OCI-LY1 (cell line): ENCODE measurements around the gene PECR.

ENCODE experiments used
- H2AFZ ChIP-seq: fragments of 200-600 bp; sonication (generic), shearing (Covaris generic); 2 replicates; pipeline ENCODE4 v1.6.0; 2014; ENCODE audit warnings: antibody characterized with exemption, mild to moderate bottlenecking, low read length
- H3F3A ChIP-seq: fragments of 200-600 bp; sonication (generic), shearing (Covaris generic); 2 replicates; pipeline ENCODE4 v1.6.0; 2014; ENCODE audit warnings: mild to moderate bottlenecking, antibody characterized with exemption, low read length, moderate library complexity; ENCODE audit not compliant: insufficient read depth
- H3K27ac ChIP-seq: fragments of 200-600 bp; sonication (generic); 2 replicates; pipeline ENCODE4 v1.5.1; 2014; ENCODE audit warnings: low read length, mixed run types, mild to moderate bottlenecking, low read depth; ENCODE audit not compliant: poor library complexity, severe bottlenecking
- H3K27me3 ChIP-seq: fragments of 200-600 bp; sonication (generic); 2 replicates; pipeline ENCODE4 v1.6.0; 2014; ENCODE audit warnings: antibody characterized with exemption, mild to moderate bottlenecking, low read length, moderate library complexity; ENCODE audit not compliant: insufficient read depth
- H3K36me3 ChIP-seq: fragments of 200-600 bp; sonication (generic); 2 replicates; pipeline ENCODE4 v1.6.1; 2014; ENCODE audit warnings: mild to moderate bottlenecking, antibody characterized with exemption, low read length, moderate library complexity, mixed read lengths; ENCODE audit not compliant: insufficient read depth
- H3K4me1 ChIP-seq: fragments of 200-600 bp; sonication (generic); 2 replicates; pipeline ENCODE4 v1.5.1; 2014; ENCODE audit warnings: mild to moderate bottlenecking, low read length, moderate library complexity; ENCODE audit not compliant: insufficient read depth, severe bottlenecking
- H3K4me2 ChIP-seq: fragments of 200-600 bp; sonication (generic), shearing (Covaris generic); 2 replicates; pipeline ENCODE4 v1.6.1; 2014; ENCODE audit warnings: low read length
- H3K4me3 ChIP-seq: fragments of 200-600 bp; sonication (generic); 2 replicates; pipeline ENCODE4 v1.5.1; 2014; ENCODE audit warnings: low read length, low read depth, mild to moderate bottlenecking, mixed read lengths; ENCODE audit not compliant: poor library complexity, severe bottlenecking
- H3K79me2 ChIP-seq: fragments of 200-600 bp; shearing (Covaris generic); 2 replicates; pipeline ENCODE4 v1.6.1; 2016; ENCODE audit warnings: mixed run types, low read length, mixed read lengths; ENCODE audit not compliant: insufficient read depth
- H3K9ac ChIP-seq: fragments of 200-600 bp; sonication (generic), shearing (Covaris generic); 2 replicates; pipeline ENCODE4 v1.6.1; 2014; ENCODE audit warnings: mild to moderate bottlenecking, low read length, mixed read lengths
- H3K9me2 ChIP-seq: fragments of 200-600 bp; sonication (generic), shearing (Covaris generic); 2 replicates; pipeline ENCODE4 v1.6.1; 2014; ENCODE audit warnings: low read depth, mild to moderate bottlenecking, low read length, mixed read lengths
- H3K9me3 ChIP-seq: fragments of 200-600 bp; shearing (Covaris generic); 2 replicates; pipeline ENCODE4 v1.6.1; 2014; ENCODE audit warnings: low read length, mixed read lengths
- H4K20me1 ChIP-seq: fragments of 200-600 bp; sonication (generic), shearing (Covaris generic); 2 replicates; pipeline ENCODE4 v1.6.0; 2016; ENCODE audit warnings: mild to moderate bottlenecking, low read length; ENCODE audit not compliant: insufficient read depth
- EZH2 ChIP-seq: fragments of 200-600 bp; sonication (generic), shearing (Covaris generic); IDR thresholded peaks from 2 replicates; pipeline ENCODE4 v1.8.0; 2017; ENCODE audit warnings: borderline replicate concordance, mixed run types, mild to moderate bottlenecking, antibody characterized with exemption, low read length, moderate library complexity, mixed read lengths
- TF ChIP-seq, protein P1 (sequence below): fragments of 200-600 bp; sonication (generic), shearing (Covaris generic); IDR thresholded peaks from 2 replicates; pipeline ENCODE4 v1.5.1; 2017; ENCODE audit warnings: mild to moderate bottlenecking, antibody characterized with exemption, low read length, moderate library complexity, mixed read lengths

Gene PECR

DNA sequence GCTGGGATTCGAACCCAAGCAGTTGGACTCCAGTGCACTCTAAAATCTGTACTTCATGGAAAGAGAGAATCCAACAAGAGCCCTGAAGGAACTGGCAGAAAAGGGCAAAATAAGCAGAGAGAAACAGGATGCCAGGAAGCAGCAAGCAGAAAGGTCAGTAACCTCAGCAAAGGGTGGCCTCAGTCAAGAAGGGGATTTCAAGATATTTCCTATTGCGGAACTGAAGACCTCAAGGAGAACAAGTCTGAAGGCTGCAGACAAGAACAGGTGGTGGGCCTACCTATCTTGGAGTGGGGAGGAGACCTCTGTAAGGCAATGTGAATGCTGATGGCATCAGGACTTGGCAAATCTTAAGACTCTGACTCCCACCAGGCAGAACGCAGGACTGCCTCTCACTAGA lies 48.2 kb downstream of the PECR start:
- Histone ChIP-seq H3K9ac (no peak overlapping the region), H3K9me2 (no peaks in the 10 kb centered on the region), H3F3A (no peaks in the 10 kb centered on the region), H3K79me2 (no peaks in the 10 kb centered on the region), H4K20me1 (no peaks in the 10 kb centered on the region), H3K27me3 (no peaks in the 10 kb centered on the region), H3K9me3 (no peaks in the 10 kb centered on the region), H3K4me3 (no peak overlapping the region), H2AFZ (no peak overlapping the region), H3K4me2 (no peak overlapping the region), H3K4me1 (no peaks in the 10 kb centered on the region), H3K36me3 (no peaks in the 10 kb centered on the region), H3K27ac (no peak overlapping the region)
- TF ChIP-seq, protein P1, sequence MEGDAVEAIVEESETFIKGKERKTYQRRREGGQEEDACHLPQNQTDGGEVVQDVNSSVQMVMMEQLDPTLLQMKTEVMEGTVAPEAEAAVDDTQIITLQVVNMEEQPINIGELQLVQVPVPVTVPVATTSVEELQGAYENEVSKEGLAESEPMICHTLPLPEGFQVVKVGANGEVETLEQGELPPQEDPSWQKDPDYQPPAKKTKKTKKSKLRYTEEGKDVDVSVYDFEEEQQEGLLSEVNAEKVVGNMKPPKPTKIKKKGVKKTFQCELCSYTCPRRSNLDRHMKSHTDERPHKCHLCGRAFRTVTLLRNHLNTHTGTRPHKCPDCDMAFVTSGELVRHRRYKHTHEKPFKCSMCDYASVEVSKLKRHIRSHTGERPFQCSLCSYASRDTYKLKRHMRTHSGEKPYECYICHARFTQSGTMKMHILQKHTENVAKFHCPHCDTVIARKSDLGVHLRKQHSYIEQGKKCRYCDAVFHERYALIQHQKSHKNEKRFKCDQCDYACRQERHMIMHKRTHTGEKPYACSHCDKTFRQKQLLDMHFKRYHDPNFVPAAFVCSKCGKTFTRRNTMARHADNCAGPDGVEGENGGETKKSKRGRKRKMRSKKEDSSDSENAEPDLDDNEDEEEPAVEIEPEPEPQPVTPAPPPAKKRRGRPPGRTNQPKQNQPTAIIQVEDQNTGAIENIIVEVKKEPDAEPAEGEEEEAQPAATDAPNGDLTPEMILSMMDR = no peak
- TF ChIP-seq EZH2 = no peak

DNA sequence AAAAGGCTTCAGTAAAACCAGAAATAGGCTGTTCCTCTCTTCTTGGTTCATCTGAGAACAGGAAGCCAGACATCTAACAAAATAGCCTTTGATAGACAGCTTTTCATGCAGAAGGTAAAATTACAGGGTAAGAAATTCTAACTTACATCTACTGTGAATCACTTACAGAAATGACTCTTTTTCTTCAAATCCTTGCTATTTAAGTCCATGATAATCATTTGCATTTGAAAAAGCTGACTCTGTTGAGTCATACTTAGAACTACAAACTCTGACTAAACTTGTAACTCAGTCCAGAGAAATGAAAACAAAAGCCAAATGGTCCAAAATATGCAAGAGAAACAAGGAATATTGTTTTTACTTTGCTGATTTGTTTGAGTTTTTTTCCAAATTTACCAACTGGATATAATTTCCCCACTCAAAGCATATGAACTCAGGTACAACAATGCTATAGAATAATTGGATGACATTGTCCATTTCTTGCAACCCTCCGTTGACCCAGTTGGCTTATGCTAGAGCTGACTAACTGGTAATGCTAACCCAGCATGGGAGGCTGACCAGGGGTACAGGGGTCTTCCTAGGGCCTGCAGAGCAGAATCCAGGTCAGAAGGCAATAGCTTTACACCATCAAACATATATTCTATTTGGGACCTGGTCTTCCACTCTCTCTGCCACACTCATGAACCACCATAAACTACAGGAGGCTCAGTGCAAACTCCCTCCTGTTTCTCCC lies 49.5 kb downstream of the PECR start:
- Histone ChIP-seq H3K79me2 (no peaks in the 10 kb centered on the region), H3K9ac (no peak overlapping the region), H2AFZ (no peak overlapping the region), H3F3A (no peaks in the 10 kb centered on the region), H3K27ac (no peak overlapping the region), H3K4me1 (no peaks in the 10 kb centered on the region), H3K9me2 (no peaks in the 10 kb centered on the region), H3K9me3 (no peaks in the 10 kb centered on the region), H3K4me3 (no peak overlapping the region), H3K36me3 (no peaks in the 10 kb centered on the region), H4K20me1 (no peaks in the 10 kb centered on the region), H3K4me2 (no peak overlapping the region), H3K27me3 (no peaks in the 10 kb centered on the region)
- TF ChIP-seq EZH2 = no peak
- TF ChIP-seq, protein P1 = no peak

DNA sequence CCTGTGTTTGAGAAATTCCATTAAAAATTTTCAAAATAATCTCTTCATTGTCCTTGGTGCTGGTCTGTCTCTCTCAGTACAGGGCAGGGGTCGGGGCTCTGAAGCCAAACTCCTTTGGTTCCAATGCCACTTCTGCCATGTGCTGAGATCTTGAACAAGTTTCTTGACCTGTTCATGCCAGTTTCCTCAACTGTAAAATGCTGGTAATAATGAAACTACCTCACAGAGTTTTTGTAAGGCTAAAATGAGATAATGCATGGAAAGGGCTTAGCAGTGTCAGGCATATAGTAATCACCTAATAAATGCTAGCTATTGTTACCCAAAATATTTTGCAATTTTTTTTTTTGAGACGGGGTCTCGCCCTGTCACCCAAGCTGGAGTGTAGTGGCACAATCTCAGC lies 51.4 kb downstream of the PECR start:
- Histone ChIP-seq H3K9ac (no peak overlapping the region), H3K9me2 (no peaks in the 10 kb centered on the region), H3K4me2 (no peak overlapping the region), H3K4me1 (no peaks in the 10 kb centered on the region), H3F3A (no peaks in the 10 kb centered on the region), H3K9me3 (no peaks in the 10 kb centered on the region), H3K4me3 (no peak overlapping the region), H3K36me3 (no peaks in the 10 kb centered on the region), H2AFZ (no peak overlapping the region), H3K27ac (no peak overlapping the region), H4K20me1 (no peaks in the 10 kb centered on the region), H3K27me3 (no peaks in the 10 kb centered on the region), H3K79me2 (no peaks in the 10 kb centered on the region)
- TF ChIP-seq, protein P1 = no peak
- no peak for TF ChIP-seq EZH2
